ENCODE results near the gene RCOR1.

Gene RCOR1

DNA sequence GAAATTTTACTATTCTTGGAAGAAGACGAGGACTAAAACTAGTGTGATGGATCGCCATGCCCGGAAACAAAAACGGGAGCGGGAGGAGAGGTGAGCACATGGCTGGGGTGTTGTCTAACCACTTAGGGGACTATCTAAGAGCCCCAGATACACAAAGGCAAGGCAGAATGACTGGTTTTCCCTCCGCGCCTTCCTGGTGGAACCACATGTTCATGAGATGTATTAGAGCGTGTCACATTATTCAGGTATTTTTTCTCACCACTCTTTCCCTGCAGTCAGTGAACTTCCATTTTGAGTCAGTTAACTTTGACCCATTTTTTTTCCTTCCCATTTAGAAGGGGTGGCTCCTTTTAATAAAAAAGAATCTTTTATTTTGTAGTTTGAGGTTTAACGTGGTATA, 116.0 kb downstream of the RCOR1 start:
- in situ Hi-C loops (cut with MboI; ENCODE audit: low sequenced_read_pairs), result no loop called here

DNA sequence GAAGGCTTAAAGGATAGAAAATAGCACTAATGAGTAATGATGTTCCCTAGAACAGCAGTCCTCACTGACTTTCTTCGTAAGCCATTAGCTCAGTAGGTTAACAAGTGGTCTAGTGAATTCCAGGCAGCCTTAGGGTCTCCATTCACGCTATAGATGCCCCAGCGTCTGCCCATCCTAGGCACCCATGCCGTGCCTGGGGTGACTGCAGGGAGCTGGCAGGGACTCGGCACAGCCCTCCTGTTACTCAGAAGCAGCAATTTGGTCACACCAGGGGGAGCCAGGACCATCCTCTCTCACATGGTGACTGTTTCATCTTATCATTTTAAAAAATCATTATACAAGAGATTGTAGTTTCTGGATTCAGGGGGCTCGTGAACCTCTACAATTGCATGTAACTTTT, 118.8 kb downstream of the RCOR1 start:
- in situ Hi-C loops (cut with MboI; ENCODE audit: low sequenced_read_pairs), result no loop called here

DNA sequence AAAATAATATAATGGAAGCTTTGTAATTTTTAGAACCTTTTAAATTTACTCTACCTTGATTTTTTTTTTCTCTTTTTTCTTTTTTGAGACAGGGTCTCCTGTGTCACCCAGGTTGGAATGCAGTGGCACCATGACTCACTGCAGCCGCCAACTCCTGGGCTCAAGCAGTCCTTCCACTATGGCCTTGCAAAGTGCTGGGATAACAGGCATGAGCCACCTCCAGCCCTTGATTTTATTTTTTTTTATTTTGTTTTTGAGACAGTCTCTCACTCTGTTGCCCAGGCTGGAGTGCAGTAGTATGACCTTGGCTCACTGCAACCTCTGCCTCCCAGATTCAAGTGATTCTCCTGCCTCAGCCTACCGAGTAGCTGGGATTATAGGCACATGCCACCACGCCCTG, 119.5 kb downstream of the RCOR1 start:
- in situ Hi-C loops (cut with MboI; ENCODE audit: low sequenced_read_pairs), result no loop called here

DNA sequence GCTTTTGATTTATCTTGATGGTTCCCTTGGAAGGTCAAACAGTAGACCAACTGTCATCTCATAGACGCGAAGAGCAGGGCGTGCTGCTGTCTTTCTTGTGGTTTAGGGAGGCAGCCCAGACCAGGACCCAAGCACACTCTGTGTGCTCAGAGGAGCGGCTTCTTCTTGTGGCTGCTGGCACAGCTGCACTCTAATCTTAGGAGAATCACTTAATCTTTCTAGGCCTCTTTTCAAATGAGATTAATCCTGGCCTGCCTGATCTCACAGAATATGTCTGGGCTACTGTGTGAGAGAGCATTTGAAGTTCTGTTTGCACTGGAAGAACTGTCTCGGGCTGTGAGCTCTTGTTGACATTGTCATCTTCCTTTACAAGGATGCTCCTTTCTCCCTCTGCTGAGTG, 124.8 kb downstream of the RCOR1 start:
- in situ Hi-C loops (cut with MboI; ENCODE audit: low sequenced_read_pairs), result no loop called here

DNA sequence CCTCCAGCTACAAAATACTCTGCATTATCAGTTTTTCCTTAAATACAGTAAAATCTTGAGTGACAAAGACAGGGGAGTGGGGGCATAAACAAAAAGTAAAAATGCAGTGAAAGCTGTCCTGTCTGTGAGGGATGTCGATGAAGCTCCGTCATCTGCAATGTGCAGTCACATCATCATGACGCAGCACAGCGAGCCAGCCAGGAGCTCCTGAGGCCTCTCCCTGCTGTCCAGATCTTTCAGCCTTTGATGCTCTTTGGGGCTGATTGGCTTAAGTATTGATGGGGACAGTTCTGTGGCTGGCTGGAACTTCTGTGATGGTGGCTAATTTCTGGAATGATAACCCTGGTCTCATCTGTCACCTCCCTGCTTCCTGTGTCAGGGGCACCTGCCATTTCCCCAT, 130.2 kb downstream of the RCOR1 start:
- in situ Hi-C loops (cut with MboI; ENCODE audit: low sequenced_read_pairs), result no loop called here

DNA sequence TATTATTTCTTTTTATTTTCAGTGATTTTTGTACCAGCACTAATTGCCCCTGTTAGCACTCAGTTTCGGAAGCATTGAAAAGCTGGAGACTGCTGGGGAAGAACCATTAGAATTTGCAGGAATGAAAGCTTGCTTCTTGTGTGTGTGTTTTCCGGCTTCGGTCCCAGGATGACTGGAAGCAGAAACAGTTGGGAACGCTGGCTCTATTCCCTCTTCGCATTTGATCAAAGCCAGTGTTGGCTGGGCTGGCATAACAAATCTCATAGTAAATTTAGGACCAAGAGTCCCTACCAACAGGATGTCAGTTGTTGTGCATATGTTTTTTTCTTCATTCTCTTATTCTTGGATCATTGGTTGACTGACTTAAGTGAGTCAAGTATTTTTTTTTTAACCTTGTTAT, 131.2 kb downstream of the RCOR1 start:
- in situ Hi-C loops (cut with MboI; ENCODE audit: low sequenced_read_pairs), result no loop called here

DNA sequence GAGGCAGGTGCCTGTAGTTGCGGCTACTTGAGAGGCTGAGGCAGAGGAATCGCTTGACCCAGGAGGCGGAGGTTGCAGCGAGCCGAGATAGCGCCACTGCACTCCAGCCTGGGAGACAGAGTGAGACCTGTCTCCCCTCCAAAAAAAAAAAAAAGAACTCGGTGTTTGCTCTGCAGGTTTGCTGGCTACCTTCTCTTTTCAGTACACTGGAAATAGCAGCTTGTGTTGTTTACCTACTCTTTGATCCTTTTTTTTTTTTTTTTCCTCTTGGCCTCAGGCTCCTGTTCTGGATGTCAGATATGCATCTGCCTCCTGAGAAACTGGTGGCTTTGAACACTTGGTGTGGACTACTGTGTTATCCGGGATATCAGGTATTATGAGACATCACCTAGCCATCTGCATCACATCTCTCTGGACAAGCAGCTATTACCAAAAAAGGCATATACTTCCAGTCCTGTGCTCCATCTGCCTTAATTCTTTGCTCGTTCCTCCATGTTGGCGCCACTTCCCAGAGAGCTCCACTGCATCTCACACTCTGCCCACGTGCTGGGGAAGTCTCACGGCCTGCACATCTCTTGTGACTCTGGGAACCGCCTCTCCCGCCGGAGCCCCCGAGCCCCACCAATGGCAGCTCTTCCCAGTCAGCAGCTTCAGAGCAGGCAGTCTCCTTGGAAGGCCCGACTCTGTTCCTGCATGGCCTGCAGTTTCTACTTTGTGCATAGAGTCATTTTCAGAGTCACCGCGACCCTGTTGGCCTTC, 133.9 kb downstream of the RCOR1 start:
- in situ Hi-C loops (cut with MboI; ENCODE audit: low sequenced_read_pairs), result no loop called here

DNA sequence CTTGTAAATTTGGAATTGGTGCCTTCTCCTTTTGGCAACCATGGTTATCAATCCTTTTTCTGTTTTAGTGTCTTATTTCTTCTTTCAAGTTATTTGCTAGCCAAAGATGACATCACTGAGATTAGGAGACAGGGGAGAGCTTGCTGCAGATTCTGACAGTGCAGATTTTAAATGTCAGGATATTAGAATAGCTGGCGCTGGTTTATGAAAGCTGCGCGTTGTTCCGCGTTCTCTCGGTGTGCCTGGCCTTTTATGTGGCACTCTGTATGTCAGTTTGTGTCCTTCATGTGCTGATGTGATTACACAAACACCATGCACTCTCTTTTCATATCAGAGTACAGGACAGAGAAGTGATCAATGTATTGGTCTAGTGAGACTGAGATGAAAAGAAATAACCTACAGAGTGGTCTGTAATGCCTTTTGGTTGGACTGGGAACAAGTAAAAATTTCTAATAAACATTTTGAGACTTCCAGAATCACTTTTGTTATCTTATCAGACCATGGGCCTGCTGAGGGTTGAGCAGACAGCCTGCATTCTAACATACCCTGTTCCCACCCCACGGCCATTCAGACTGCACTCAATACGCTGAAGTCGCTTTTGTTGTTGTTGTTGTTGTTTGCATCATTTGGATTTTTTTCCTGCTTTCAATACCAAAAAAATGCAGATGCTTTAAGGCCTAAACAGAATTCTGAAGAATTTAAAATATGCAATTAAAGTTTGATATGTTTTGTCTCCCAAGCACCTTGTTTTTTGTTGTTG, 135.1 kb downstream of the RCOR1 start:
- in situ Hi-C loops (cut with MboI; ENCODE audit: low sequenced_read_pairs), result no loop called here

DNA sequence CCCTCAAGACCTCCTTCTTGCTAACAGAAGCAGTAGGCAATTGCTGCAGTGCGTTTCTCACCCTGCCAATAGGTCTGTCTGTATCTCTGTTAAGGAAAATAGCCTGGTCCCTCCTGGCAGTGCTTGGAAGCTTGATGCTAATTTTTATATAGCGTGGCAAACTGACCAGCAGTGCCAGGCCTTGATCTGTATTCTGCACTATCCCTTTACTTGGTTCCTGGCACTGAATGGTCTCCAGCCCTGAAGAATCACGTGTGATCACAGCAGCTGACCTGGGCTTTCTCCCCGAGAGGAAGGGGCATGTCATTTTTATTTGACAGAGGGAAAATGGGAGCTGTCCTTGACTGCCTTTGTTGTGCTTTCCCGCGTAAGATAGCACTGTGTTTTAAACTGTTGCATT, 136.1 kb downstream of the RCOR1 start:
- in situ Hi-C loops (cut with MboI; ENCODE audit: low sequenced_read_pairs), result no loop called here

DNA sequence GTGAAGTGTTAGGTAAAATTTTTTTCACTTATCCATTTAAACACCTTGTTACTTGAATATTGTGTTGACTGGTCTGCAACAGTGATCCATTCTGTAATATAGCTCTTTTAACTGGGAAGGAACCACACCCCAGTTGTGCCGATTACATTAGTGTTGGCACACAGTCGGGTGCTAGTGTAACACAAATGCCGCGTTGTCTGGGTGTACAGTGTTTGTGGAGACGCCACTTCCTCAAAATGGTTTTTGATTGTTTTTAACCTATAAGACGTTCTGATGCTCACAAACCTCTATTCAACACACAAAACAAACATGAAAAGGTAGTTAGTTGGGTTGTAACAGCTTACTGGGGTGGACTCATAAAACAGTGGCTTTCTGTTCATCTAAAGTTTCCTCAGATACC, 136.8 kb downstream of the RCOR1 start:
- in situ Hi-C loops (cut with MboI; ENCODE audit: low sequenced_read_pairs), result no loop called here

DNA sequence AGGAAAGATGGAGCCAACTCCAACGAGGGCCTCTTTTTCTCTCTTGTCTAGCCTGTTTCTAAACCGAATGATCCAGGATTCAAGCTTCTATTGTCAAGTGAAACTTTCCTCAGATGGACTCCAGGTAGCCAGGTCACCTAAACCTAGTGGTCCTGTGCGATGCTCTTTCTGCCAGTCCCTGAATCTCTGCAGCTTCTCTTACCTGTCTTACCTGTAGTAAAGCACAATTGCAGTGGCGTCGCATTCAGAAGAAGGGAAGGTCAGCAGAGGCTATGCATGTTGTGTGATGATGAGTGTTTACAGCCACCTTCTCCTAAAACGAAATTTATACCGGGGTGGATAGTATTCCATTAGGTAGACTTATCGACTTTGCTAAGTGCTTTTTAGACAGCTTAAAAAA, 137.4 kb downstream of the RCOR1 start:
- in situ Hi-C loops (cut with MboI; ENCODE audit: low sequenced_read_pairs), result no loop called here

DNA sequence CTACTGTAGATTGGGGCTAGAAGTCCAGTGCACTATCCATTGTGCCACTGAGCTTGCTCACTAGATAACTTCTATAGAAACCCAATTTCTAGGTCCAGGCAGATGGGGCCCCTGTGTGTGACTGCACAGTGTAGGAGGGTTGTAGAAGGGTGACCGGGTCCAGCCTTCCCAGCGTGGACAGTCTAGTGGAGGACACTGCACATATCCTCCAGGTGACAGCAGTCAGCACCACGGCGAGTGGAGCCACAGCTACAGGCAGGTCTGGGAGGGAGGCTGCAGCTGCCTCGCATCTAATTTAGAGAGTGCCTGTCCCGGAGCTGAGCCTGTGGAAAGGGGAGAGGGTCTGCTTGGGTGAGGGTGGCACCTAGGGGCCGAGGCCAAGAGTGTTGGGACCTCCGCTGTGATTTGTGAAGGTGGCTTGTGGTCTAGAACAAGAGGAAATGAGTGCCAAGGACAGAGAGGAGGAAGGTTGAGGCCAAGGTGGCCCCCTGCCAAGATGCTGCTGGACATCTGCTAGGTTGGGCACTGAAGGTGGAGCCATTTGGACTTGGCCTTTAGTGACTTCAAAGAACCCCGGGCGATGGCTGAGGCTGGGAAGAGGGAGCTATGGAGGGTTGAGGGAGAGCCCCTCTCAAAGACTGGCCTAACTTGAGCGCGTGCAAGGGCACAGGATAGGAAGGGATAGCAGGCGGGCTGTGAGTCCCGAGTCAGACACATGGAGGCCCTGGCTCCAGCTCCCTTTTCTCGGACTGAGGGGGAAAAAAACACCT, 138.8 kb downstream of the RCOR1 start:
- in situ Hi-C loops (cut with MboI; ENCODE audit: low sequenced_read_pairs), result no loop called here

DNA sequence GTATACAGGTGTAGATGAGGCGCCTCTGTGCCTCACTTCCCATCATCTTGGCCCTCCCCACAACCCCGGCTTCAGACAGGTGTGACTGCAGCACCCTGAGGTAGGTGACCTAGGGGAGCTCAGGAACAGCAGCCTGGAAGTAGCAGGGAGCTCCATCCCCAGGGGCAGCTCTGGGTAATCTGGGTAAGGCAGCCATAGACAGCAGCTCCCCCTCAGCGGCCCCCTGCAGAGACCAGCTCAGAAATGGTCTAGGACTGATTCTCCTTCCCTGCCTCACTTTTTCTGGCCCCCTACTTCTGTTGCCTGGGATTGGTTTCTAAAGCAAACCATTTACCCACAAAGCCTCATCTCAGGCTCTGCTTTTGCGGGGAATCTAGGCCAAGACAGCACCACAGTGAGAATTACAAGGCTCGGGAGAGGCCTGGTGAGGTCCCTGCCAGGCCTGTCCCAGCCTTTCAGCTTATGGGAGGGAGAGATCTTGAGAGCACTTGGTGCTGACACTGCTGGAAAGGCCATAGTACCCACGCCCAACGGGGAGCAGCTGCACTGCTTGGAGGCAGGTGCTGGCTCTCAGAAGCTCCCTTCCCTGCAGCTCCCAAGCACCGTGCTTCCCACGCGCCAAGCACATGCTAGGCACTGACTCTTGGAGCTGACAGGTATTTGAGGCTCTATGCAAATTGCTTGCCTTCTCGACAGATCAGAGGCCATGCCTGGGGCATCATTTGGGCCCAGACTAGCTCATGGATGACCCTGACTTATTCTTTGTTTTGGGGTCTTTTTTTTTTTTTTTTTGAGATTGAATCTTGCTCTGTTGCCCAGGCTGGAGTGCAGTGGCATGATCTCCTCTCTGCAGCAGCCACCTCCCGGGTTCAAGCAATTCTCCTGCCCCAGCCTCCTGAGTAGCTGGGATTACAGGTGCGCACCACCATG, 139.7 kb downstream of the RCOR1 start:
- in situ Hi-C loops (cut with MboI; ENCODE audit: low sequenced_read_pairs), result no loop called here

DNA sequence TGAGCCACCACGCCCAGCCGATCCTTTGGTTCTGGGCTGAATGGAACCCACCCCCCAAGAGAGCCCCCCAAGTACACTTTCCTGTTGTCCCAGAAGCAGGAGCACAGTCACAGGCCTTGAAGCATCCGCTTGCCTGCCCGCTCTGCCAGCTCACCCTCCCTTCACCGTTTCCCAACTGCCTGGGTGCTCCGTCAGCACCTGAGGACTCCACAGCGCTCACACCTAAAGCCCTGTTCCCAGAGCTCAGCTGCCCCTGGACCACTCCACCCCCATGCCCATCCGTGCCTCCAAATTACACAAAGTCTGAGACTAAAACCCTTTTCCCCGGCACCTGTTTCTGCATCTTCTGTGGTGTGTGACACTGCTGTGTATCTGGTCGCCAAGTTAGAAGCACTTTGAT, 140.5 kb downstream of the RCOR1 start:
- in situ Hi-C loops (cut with MboI; ENCODE audit: low sequenced_read_pairs), result no loop called here

DNA sequence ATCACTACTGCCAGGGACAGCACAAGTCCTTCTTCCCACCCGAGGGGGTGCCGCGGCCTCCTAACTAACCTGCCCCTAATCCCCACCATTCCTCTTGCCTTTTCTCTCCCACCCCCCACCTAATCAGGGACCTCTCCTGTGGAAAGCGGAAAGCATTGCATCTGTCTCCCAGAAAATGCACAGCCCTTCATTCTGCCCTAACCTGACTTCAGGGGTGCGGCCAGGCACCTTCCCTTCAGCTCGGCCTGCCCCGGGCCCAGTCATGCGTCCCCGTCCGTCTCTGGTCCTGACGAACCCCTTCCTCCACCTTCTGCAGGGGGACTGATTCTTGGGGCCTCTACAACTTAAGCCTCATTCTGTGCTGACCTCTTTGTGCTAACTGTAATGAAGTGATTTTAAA, 140.9 kb downstream of the RCOR1 start:
- in situ Hi-C loops (cut with MboI; ENCODE audit: low sequenced_read_pairs), result no loop called here

DNA sequence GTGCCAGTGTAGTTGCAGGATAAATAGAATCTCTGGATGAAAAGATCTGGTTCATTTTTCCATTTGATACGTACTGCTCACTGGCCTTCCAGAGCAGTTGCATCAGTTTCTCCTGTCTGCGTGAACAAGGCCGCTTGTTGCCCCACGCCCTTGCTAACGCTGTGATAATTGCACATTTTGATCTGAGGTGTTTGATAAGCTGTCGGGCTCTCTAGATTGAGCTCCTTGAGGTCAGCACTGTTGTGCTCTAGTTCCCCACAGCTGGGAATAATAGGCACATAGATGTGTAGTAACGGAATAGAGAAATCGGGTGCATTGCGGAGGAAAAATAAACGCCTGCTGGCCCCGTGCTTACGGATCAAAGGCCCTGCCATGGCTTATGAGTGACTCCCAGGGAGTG, 142.0 kb downstream of the RCOR1 start:
- in situ Hi-C loops (cut with MboI; ENCODE audit: low sequenced_read_pairs), result no loop called here

DNA sequence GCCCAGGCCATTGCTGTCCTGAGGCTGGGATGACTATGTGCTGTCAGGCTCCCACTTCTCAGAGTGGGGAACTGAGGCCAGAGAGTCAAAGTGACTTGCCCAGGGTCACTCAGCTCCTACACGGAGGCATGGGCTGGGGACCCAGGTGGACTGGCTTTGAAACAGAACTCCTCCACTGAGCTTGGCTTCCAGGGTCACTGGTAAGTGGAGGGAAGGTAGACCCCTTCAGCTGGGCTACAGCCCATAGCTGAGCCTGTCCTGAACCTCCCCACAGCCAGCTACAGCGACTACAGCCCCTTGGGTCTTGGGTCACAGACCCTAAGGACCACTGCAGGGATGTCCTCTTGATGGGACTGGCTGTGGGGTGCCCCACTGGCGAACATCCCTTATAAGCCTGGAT, 144.5 kb downstream of the RCOR1 start:
- in situ Hi-C loops (cut with MboI; ENCODE audit: low sequenced_read_pairs), result no loop called here

DNA sequence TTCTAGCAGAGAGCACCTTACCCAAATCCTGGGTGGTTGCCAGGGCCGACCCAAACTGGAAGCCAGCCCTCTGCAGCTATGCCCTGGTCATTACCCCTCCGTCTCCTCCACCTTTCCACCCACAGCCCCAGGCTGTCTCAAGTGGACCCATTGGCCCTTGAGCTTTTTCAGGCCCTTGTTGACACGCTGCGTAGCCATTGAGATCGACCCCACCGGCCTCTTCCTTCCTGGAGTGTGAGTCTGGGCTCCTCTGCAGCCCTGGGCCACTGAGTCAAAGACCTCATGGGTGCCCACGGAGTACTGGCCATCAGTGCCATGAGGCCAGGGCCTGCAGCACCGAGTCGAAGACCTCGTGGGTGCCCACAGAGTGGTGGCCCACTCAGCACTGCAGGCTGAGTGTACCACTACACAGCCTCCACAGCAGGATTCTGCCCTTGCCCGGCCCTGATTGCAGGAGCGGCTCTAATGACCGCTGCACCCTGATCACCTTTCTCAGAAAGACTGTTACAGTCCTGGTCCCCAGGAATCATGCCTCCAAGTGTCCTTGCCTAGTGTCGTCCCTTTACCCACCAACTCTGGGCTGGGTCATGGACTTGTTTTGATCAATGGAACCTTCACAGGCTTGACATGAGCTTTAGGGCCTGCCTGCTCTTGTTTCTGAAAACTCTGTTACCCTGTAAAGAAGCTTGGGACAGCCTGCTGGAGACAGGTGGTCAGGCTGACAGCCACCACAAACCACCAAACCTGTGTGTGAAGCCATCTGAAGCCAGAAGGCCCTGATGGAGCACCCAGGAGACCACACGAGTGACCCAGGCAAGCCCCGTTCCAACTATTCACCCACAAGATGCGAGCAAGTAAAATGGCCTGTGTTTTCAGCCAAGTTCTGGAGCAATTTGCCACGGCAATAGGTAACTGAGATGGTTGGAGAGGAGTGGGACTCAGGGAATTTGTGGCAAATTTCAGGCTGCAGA, 145.2 kb downstream of the RCOR1 start:
- in situ Hi-C loops (cut with MboI; ENCODE audit: low sequenced_read_pairs), result no loop called here

DNA sequence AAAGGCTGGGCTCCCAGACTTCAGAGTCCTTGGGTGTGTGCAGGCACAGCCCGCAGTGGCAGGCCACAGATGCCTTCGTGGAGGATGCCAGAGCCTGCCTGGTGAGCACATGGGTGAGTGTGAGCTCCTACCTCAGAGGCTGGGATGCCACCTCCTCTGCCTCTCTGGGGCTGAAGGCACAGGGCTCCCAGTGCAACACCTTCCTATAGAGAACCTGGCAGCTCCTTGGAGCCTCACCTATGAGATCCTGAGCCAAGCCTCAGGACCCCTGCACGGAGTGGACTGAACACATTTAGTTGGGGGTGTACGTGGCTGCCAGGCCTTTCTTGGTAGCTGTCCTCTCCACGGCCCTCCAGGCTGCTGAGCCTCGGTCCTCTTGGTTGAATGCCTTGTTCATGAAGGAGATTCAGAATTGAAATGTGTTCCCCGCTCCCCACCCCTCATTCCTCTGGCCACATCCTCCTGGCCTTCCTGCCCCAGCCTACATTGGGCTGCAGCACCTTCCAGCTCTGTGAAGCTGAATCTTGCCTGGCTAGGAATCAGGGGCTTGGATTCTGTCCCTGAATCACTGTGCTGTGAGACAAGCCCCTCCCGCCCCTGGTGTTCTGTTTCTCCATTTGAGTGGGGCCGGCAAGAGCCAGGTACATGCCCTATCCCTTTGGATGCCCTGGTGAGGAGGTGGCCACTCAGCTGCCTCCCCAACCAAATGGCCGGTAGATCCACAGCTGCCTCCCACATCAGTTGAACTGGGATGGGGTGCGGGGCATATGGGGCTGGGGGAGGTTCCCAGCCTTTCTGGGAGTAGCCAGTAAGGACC, 146.1 kb downstream of the RCOR1 start:
- in situ Hi-C loops (cut with MboI; ENCODE audit: low sequenced_read_pairs), result no loop called here

Data from hTERT RPE-1 (cell line).